ENCODE measurements around the gene STRADB.
"Not testable (repeated sequence)": the region's sequence is repeated elsewhere in the genome, so short reads cannot be mapped to it uniquely, and the experiment has no call there.

GRCh38 chr2:201430322-201430721 lies 21.2 kb upstream of the STRADB start:
- TF ChIP-seq CTCF (conservative IDR thresholded peaks at IDR 0.05); EZH2 (IDR thresholded peaks at IDR 0.05; ENCODE audit: low read depth): not testable (repeated sequence)
